ENCODE measurements around the gene MICAL3.
"Not testable (repeated sequence)": the region's sequence is repeated elsewhere in the genome, so short reads cannot be mapped to it uniquely, and the experiment has no call there.

MICAL3 gene

DNA sequence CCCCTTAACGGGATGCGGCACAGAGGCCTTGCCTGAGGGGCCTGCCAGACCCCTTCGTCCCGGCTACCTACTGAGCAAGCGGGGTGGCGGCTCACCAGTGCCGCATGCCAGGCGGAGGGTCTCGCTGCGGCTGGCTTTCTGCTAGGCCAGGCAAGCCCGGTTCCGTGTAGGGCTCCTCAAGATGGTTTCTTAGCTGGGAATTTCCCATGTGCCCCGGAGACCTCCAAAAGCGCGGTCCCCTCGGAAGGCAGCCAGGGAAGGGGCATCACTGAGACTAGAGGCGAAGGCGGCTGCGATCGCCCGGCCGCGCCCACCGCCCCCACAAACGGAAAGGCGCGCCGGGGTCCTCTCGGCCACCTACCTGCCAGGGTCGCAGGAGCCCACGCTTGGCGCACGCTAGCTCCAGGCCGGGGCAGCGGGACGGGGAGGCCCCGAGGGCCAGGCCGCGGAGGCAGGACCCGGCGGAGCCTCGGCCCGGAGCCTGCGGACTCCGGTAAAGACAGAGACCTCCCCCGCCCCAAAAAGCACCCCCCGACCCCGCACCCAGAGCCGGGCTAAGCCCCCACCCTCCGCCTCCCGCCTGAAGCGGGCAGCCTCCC lies 23.8 kb downstream of the MICAL3 start:
- TF ChIP-seq, protein P1, sequence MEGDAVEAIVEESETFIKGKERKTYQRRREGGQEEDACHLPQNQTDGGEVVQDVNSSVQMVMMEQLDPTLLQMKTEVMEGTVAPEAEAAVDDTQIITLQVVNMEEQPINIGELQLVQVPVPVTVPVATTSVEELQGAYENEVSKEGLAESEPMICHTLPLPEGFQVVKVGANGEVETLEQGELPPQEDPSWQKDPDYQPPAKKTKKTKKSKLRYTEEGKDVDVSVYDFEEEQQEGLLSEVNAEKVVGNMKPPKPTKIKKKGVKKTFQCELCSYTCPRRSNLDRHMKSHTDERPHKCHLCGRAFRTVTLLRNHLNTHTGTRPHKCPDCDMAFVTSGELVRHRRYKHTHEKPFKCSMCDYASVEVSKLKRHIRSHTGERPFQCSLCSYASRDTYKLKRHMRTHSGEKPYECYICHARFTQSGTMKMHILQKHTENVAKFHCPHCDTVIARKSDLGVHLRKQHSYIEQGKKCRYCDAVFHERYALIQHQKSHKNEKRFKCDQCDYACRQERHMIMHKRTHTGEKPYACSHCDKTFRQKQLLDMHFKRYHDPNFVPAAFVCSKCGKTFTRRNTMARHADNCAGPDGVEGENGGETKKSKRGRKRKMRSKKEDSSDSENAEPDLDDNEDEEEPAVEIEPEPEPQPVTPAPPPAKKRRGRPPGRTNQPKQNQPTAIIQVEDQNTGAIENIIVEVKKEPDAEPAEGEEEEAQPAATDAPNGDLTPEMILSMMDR (IDR thresholded peaks at IDR 0.05), result no peak
- Histone ChIP-seq H3K9ac (no peak overlapping the region), H3K27ac (peak overlapping the region; percentile 31), H3K4me2 (ENCODE audit: low read length) (peak overlapping the region; percentile 94), H3K4me1 (peaks cover 4% of the 10 kb centered on the region), H3K27me3 (ENCODE audit: control insufficient read depth, insufficient read depth, low read length) (no peaks in the 10 kb centered on the region), H3K4me3 (ENCODE audit: low read depth, low read length) (peak overlapping the region; percentile 85), H2AFZ (peak overlapping the region; percentile 15), H3K9me3 (ENCODE audit: control insufficient read depth, low read length) (no peaks in the 10 kb centered on the region), H3K79me2 (peaks cover 24% of the 10 kb centered on the region), H3K36me3 (ENCODE audit: control insufficient read depth, insufficient read depth, low read length) (no peaks in the 10 kb centered on the region)

DNA sequence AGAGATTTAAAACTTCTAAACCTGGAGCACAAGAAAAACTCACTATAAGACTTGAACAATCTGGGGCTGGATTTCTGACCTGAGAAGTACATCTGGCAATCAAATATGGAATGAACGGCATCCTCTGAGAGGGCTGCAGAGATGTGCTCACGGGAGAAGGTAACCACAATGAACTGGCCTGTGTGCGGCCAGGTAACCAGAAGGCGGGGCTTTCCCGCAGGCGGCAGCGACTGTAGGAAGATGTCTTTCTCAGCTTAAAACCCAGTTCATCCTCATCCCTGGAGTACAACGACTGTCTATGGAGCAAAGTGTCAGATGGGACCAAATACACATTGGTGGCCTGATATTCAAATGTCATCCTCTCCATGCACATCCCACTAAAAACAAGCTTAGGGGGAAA lies 24.5 kb downstream of the MICAL3 start:
- H3K36me3 ChIP-seq (ENCODE audit: control insufficient read depth, insufficient read depth, low read length), result no peaks in the 10 kb centered on the region
- peak overlapping the region; percentile 94 for H3K4me2 ChIP-seq (ENCODE audit: low read length)
- H3K27me3 ChIP-seq (ENCODE audit: control insufficient read depth, insufficient read depth, low read length), result no peaks in the 10 kb centered on the region
- no peak overlapping the region for H3K9ac ChIP-seq
- H2AFZ ChIP-seq, result no peak overlapping the region
- H3K4me3 ChIP-seq (ENCODE audit: low read depth, low read length), result peak overlapping the region; percentile 85
- peaks cover 4% of the 10 kb centered on the region for H3K4me1 ChIP-seq
- H3K9me3 ChIP-seq (ENCODE audit: control insufficient read depth, low read length), result no peaks in the 10 kb centered on the region
- H3K79me2 ChIP-seq, result peaks cover 26% of the 10 kb centered on the region
- TF ChIP-seq, protein P1 (IDR thresholded peaks at IDR 0.05), result no peak
- no peak overlapping the region for H3K27ac ChIP-seq

DNA sequence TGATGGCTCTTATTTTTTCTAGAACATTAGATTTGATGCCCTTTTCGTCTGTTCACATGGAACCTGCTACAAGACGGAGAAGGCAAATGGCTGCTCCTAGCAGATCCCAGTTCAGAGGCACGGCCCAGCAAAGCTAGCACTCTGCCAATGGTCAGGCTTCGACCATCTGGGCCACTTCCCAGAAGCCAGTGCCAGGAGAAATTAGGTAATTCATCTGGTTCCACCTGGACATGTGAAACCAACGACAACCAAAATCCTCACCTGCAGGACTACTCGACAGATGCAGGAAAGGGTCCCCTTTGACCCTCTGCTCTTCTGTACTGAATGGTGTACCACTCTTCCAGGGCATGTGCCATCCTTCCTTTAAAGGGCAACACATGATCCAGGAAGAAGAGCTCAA lies 25.4 kb downstream of the MICAL3 start:
- H3K36me3 ChIP-seq (ENCODE audit: control insufficient read depth, insufficient read depth, low read length), result no peaks in the 10 kb centered on the region
- no peak overlapping the region for H3K4me3 ChIP-seq (ENCODE audit: low read depth, low read length)
- H3K79me2 ChIP-seq, result peaks cover 30% of the 10 kb centered on the region
- no peak overlapping the region for H3K9ac ChIP-seq
- H3K4me1 ChIP-seq, result peaks cover 4% of the 10 kb centered on the region
- H3K4me2 ChIP-seq (ENCODE audit: low read length), result no peak overlapping the region
- TF ChIP-seq, protein P1 (IDR thresholded peaks at IDR 0.05), result no peak
- no peaks in the 10 kb centered on the region for H3K27me3 ChIP-seq (ENCODE audit: control insufficient read depth, insufficient read depth, low read length)
- H2AFZ ChIP-seq, result no peak overlapping the region
- no peaks in the 10 kb centered on the region for H3K9me3 ChIP-seq (ENCODE audit: control insufficient read depth, low read length)
- no peak overlapping the region for H3K27ac ChIP-seq

DNA sequence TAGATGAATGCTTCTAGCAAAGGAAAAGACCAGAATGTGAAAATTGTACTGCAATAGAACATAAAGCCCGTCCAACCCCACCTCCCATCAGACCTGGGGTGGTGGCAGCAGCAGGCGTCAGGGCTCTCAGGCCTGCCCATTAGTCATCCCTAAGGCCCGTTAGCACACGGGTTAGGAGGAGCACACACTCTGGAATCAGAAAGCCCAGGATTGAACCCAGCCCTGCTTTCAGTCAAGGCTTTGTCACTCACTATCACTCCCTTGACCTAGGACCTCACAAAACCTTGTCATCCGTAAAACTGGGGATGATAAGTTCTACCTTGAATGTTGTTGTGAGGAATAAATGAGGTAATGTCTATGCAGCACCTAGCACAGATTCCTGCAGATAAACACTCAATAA lies 26.9 kb downstream of the MICAL3 start:
- peaks cover 34% of the 10 kb centered on the region for H3K79me2 ChIP-seq
- H3K4me3 ChIP-seq (ENCODE audit: low read depth, low read length), result no peak overlapping the region
- H3K4me1 ChIP-seq, result peaks cover 4% of the 10 kb centered on the region
- H3K27me3 ChIP-seq (ENCODE audit: control insufficient read depth, insufficient read depth, low read length), result no peaks in the 10 kb centered on the region
- H3K36me3 ChIP-seq (ENCODE audit: control insufficient read depth, insufficient read depth, low read length), result no peaks in the 10 kb centered on the region
- no peak overlapping the region for H3K4me2 ChIP-seq (ENCODE audit: low read length)
- H3K9ac ChIP-seq, result no peak overlapping the region
- no peaks in the 10 kb centered on the region for H3K9me3 ChIP-seq (ENCODE audit: control insufficient read depth, low read length)
- TF ChIP-seq, protein P1 (IDR thresholded peaks at IDR 0.05), result no peak
- H3K27ac ChIP-seq, result no peak overlapping the region
- no peak overlapping the region for H2AFZ ChIP-seq

DNA sequence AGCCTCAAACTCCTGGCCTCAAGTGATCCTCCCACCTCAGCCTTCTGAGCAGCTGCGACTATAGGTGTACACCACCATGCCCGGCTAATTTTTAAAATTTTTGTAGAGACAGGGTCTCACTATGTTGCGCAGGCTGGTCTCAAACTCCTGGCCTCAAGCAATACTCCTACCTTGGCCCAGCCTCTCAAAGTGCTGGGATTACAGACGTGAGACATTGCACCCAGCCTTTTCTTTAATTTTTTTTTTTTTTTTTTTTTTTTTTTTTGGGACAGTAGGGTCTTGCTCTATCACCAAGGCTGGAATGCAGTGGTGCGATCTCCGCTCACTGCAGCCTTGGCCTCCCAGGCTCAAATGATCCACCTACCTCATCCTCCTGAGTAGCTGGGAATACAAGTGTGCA lies 29.1 kb downstream of the MICAL3 start:
- not testable (repeated sequence) for H3K4me1 ChIP-seq; H3K27ac ChIP-seq; H3K4me2 ChIP-seq (ENCODE audit: low read length); H3K27me3 ChIP-seq (ENCODE audit: control insufficient read depth, insufficient read depth, low read length); H3K9ac ChIP-seq; H3K36me3 ChIP-seq (ENCODE audit: control insufficient read depth, insufficient read depth, low read length); H3K4me3 ChIP-seq (ENCODE audit: low read depth, low read length); H2AFZ ChIP-seq; H3K9me3 ChIP-seq (ENCODE audit: control insufficient read depth, low read length)
- H3K79me2 ChIP-seq, result peaks cover 45% of the 10 kb centered on the region
